PC-9 (cell line): ENCODE data around the gene ALG2.

ENCODE experiments used
- EZH2 ChIP-seq: fragments of 200-600 bp; sonication (generic); IDR thresholded peaks from 2 replicates; pipeline ENCODE4 v1.8.0; 2017; ENCODE audit warnings: antibody characterized with exemption, low read depth
- TF ChIP-seq, protein P1 (sequence below): fragments of 200-600 bp; sonication (generic); conservative IDR thresholded peaks from 2 replicates; pipeline ENCODE4 v1.6.1; 2017; ENCODE audit warnings: mixed run types, antibody characterized with exemption, mild to moderate bottlenecking, moderate library complexity

DNA sequence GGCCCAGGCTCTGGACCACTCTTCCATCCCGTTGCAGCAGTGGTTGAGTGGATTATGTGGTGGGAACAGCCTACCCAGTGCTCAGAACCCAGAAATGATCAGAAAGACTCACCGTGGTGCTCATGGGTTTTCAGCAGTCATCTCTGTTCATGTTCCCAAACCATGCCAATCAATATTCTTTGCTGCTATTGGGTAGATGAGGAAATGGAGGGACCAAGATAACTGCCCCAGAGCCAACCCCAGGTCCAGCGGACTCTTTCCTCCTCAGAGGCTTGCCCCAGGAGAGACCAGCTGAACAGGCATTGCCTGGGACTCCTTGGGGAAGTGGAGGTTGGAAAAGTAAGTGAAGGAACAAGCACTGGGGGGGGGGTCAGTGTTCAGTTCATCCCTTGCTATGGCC lies 38.1 kb downstream of the ALG2 start:
- TF ChIP-seq EZH2 = no peak
- TF ChIP-seq, protein P1, sequence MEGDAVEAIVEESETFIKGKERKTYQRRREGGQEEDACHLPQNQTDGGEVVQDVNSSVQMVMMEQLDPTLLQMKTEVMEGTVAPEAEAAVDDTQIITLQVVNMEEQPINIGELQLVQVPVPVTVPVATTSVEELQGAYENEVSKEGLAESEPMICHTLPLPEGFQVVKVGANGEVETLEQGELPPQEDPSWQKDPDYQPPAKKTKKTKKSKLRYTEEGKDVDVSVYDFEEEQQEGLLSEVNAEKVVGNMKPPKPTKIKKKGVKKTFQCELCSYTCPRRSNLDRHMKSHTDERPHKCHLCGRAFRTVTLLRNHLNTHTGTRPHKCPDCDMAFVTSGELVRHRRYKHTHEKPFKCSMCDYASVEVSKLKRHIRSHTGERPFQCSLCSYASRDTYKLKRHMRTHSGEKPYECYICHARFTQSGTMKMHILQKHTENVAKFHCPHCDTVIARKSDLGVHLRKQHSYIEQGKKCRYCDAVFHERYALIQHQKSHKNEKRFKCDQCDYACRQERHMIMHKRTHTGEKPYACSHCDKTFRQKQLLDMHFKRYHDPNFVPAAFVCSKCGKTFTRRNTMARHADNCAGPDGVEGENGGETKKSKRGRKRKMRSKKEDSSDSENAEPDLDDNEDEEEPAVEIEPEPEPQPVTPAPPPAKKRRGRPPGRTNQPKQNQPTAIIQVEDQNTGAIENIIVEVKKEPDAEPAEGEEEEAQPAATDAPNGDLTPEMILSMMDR = no peak
